ENCODE results near the gene GASK1A.

DNA sequence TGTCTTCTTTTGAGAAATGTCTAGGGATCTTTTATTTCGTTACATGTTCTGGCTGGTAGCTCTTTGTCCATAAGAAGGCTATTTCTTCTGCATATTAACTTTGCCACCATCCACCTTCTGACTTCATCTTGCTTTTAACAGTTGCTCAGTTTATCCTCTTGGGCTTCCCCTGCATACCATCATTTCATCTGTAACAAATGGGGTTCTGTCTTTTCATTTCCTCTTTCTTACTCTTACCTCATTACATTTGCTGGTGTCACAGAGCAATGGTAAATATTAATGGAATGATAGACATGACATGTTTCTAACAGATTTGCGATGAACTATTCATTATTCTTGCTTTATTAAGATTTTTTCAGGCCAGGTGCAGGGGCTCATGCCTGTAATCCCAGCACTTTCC is 62.4 kb downstream of the GASK1A start:
- TF ChIP-seq, protein P1, sequence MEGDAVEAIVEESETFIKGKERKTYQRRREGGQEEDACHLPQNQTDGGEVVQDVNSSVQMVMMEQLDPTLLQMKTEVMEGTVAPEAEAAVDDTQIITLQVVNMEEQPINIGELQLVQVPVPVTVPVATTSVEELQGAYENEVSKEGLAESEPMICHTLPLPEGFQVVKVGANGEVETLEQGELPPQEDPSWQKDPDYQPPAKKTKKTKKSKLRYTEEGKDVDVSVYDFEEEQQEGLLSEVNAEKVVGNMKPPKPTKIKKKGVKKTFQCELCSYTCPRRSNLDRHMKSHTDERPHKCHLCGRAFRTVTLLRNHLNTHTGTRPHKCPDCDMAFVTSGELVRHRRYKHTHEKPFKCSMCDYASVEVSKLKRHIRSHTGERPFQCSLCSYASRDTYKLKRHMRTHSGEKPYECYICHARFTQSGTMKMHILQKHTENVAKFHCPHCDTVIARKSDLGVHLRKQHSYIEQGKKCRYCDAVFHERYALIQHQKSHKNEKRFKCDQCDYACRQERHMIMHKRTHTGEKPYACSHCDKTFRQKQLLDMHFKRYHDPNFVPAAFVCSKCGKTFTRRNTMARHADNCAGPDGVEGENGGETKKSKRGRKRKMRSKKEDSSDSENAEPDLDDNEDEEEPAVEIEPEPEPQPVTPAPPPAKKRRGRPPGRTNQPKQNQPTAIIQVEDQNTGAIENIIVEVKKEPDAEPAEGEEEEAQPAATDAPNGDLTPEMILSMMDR (conservative IDR thresholded peaks at IDR 0.05; ENCODE audit: low read length): no peak
- no peak for TF ChIP-seq EZH2phosphoT487 (IDR thresholded peaks at IDR 0.05; ENCODE audit: borderline replicate concordance, low read depth, low read length)

Data from OCI-LY7 (cell line).